NCI-H2227 treated with DMSO at 0.1 percent for 48 hours (cell line): ENCODE results near the gene ADSS1.

ENCODE experiments used
- DNase-seq: peaks from one replicate; lab custom pipeline; 2025; lab: John Stamatoyannopoulos, UW

Gene ADSS1

DNA sequence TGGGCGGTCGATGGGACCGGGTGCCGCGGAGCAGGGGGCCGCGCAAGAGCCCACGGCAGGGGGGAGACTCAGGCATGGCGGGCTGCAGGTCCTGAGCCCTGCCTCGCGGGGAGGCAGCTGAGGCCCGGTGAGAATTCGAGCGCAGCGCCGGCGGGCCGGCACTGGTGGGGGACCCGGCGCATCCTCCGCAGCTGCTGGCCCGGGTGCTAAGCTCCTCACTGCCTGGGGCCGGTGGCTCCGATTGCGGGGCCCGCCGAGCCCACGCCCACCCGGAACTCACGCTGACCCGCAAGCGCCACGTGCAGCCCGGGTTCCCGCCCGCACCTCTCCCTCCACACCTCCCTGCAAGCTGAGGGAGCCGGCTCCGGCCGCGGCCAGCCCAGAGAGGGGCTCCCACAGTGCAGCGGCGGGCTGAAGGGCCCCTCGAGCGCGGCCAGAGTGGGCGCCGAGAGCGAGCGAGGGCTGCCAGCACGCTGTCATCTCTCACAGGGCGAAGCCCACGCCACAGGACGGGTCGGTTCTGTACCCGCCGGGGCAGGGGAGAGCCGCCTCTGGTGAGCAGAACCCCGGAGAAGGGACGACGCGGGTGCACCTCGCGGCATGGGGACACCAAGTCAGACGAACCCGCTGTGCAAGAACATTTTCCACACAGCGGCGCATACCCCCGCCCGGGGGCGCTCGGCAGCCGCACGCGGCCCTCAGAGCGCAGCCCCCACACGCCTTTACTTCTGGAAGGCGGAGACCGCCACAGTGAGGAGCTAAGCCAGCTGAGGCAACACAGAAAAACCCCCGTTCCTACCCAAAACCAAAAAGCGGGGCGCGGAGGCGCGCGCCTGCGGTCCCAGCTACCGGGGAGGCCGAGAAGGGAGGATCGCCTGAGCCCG lies 27.8 kb downstream of the ADSS1 start:
- DNase-seq = no peak

DNA sequence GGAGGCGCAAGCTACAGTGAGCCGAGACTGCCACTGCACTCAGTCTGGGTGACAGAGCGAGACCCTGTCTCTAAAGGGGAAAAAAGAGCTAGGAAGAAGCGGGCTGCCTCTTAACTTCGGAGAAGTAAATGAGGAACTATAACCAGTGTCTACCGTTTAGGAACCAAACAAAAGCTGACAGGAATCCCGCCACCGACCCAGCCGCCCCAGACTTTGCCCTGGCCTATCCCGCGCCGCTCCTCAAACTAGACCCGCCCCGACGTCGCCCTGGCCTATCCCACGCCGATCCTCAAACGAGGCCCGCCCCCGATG lies 28.4 kb downstream of the ADSS1 start:
- DNase-seq = no peak

DNA sequence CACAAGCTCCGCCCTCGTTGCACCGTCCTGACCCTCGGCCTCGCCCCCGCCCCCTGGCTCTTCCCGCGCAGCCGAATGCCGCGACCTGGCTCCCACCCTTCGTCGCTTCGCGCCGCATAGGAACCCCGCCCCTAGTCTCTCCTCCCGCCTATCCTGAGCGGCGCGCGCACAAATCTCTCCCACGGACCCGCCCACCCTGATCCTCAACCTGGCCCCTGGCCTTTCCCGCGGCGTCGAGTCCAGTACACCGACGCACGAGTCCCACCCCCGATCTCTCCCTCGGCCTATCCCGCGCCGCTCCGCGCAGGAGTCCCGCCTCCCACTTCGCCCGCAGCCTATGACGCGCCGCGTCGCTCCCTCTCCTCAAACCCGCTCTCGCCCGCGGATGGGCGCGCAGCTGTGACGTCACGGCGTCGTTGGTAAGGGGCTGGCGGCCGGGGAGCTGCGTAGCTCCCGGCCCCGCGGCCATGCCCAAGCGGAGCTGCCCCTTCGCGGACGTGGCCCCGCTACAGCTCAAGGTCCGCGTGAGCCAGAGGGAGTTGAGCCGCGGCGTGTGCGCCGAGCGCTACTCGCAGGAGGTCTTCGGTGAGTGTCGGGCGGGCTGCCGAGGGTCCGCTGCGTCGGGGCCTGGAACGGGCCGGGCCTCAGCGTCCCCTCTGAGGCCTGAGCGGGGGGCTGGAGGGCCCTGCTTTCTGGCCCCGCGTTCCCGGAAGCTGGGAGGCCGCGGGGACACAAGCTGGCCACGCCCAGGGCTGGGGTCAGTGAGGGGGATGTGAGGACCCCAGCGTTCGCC lies 28.9 kb downstream of the ADSS1 start, which contains the start of gene SIVA1:
Gene SIVA1, plus strand, starts transcription at position 413 of the 793 bp plus-strand sequence. Its CDS starts 55 bp downstream, at position 468.
- DNase-seq = peak; percentile 100

DNA sequence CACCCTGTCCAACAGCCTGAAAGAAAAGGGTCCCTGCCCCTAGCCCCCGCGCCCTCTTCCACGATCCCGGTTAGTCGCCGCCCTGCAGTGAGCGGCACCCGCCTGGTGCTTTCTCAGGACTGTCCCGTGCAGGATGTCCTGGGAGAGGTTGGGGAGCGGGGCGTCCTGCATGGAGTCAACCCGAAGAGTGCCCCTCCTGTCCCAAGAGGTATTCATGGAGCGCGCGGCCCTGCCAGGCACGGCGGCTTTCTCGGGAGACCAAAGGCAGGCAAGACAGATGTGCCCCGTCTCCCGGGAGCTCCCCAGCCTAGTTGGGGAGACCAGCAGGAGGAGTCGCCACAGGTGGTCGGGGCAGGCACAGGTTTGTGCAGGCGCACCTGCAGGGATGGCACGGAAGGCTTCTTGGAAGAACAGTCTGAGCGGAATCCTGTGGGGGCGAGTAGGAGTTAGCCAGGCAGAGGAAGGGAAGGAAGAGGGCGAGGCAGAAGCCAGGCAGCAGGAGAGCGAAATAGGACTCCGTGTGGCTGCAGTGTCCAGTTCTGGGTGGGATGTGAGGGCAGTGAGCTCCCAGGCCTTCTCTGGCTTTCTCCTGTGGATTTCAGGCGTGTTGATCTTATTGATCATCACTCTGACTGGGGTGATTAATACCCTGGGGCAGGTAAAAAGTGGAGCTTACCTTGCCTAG lies 29.6 kb downstream of the ADSS1 start:
- no peak for DNase-seq

DNA sequence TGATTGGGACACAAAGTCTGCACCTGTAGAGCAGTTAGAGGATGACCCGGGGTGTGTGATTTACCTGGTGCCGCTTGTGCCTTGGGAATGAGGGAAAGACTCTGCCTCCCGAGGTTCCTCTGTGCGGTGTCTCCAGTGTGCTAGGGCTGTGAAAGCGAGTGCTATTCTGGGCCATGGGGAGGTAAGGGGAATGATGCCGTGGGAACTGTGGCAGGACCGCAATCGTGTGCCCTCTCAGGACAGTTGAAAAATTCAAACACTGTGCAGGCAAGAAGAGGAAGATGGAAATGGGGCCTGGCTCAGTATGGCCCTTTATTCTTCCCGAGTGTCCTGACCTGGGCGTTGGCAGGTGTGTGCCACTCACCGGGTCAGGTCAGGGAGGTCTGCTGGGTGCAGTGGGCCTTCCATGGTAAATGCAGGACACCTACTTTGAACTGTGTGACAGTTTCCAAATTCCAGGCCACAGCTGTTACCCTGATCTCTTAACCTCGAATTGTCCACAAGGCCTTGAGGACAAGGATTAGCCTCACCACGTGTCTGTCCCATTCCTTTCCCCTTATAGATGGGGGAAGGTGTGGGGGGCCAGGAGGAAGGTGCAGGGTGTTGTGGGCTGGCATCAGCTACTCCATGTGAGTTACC lies 30.3 kb downstream of the ADSS1 start:
- DNase-seq = no peak

DNA sequence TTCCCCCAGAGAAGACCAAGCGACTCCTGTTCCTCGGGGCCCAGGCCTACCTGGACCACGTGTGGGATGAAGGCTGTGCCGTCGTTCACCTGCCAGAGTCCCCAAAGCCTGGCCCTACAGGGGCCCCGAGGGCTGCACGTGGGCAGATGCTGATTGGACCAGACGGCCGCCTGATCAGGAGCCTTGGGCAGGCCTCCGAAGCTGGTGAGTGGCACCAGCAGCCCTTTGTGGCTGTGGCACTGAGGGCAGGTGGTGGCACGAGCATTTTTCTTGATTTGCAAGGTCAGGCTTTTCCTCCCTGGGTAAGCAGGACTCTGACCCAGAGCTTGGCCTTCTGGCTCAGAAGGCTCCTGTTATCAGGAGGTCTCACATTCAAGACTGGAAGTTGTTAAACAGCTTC lies 31.6 kb downstream of the ADSS1 start:
- DNase-seq = no peak

DNA sequence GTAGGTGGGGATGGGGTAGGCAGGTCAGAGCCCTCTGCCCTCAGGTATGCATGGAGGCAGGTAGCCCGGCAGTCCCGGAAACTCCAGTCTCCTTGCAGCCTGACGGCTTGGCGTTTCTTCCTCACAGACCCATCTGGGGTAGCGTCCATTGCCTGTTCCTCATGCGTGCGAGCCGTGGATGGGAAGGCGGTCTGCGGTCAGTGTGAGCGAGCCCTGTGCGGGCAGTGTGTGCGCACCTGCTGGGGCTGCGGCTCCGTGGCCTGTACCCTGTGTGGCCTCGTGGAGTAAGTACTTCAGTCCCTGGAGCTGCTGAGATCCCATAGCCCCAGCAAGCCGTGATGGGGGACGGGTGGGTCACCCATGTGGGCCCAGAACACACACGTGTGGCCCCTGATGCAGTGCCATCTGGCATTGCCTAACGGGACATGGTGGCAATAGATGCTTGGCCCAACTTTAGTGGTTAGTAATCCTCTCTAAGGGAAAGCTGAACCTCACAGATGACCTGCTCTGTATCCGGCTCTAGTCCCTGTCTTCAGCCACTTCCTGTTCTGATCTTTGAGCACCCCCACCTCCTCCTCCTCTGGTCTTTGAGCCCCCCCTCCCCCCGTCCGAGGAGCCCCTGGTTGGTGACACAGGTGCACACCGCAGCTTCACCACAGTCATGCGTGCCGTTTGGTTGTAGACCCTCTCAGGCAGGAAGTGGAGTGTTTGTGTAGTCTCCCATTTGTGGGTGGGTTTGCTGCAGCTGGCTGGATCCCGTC lies 32.6 kb downstream of the ADSS1 start:
- DNase-seq = no peak

DNA sequence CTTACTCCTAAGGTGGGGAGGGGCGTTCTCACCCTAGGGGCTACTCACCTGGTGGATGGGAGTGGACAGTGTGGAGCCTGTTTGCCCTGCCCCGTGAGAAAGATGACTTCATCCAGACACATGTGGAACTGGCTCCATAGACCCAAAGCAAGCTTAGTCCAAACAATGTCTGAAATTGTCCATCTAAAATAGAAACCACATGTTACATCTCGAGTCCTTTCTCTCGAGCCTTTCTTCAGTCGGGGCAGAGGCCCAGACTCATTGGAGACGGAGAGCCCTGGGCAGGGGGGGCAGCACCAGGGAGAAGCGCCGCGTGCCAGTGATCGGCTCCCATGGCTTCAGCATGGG lies 33.2 kb downstream of the ADSS1 start:
- DNase-seq = no peak

DNA sequence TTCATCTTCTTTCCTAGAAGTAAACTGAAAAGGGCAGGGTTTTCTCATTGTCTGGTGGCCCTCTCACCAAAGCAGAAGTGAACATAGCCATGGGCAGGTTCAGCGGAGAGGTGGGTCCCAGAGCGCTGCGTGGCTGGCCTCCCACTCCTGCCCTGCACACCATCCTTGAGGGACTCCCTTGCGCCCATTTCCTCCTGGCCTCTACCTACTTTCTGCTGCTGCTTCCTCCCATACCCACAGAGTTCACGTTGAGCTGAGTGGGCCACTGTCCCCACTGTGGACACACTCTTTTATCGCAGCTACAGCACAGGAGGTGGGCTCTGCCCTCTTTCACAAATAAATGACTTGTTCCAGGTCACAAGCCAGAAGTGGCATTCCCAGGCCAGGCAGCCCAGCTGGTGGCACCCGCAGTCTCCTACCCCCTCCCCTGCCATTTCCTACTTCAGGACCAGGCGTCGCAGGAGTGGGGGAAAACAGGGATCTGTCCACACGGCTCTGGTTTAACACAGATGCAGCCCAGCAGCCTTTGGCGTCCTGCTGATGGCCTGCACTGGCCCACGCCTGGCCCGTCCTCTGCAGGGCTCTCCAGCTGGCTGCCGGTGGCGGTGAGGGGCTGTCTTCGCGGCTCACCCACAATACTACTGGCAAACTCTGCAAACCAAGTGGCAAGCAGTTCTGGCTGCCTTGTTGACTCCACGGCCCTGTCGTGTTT lies 33.8 kb downstream of the ADSS1 start:
- DNase-seq = no peak

DNA sequence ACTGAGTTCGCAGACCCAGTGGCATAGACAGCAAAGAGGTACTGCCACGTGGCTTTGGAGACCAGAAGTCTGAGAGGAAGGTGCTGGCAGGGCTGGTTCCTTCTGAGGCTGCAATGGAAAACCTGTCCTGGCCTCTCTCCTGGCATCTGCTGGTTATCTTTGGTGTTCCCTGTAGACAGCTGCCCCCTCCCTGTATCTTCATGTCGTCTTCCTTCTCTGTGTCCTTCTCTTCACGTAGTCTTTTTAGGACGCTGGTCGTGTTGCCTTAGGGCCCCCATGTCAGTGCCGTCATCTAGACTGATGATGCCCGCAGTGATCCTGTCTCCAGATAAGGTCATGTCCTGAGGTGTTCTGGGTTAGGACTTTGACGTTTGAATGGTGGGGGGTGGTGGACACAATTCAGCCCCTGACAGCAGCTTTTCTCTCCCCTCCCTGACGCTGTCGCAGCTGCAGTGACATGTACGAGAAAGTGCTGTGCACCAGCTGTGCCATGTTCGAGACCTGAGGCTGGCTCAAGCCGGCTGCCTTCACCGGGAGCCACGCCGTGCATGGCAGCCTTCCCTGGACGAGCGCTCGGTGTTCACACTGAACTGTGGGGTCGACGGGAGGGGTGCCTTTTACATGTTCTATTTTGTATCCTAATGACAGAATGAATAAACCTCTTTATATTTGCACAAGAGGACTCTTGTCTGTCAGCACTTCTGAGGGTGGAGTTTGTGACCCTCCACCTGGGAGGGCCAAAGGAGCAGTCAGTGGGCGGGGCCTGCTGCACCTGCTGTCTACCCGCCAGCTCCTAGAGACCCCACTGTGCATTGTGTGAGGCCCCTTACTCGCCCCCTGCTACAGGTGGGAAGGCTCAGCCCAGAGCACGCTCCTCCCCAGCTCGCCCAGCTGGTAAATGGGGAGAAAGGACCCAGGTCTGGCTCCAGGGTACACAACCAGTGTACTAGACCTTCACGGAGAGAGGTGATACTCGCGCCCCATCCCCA lies 35.2 kb downstream of the ADSS1 start:
- DNase-seq = no peak

DNA sequence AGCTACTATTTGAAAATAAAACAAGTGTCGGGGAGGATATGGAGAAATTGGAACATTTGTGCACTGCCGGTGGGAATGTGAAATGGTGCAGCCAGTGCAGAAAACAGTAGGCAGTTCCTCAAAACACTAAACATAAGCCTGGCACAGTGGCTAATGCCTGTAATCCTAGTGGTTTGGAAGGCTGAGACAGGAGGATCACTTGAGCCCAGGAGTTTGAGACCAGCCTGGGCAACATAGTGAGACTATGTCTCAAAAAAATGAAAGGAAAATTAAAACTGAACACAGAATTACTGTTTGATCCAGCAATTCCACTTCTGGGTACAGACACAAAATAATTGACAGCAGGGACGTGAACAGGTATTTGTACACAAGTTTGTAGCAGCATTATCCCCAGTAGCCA lies 41.5 kb downstream of the ADSS1 start:
- no peak for DNase-seq

DNA sequence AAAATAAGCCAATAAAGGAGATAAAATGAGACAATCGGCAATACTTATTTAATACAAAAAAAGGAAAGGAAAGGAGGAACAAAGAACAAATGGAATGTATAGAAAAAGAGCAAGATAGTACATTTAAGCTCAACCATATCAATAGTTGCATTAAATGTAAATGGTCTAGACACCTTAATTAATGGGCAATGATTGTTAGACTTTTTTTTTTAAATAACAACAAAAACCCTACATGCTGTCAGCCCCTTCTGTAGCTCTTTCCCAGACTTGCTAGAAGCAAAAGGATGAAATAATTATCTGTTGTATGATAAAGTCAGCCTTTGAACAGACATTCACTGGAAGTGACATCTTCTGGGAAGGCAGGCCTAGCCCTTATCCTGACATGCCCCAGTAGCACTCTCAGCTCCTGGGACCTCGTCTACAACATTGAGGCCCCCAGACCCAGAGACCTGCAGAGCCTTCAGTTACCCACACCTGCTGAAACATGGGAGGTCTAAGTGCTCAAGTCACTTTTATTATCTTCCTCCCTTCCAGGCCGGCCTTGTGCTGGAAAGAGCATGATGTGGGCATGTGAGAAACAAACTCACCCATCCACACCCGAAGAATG lies 42.3 kb downstream of the ADSS1 start:
- no peak for DNase-seq

DNA sequence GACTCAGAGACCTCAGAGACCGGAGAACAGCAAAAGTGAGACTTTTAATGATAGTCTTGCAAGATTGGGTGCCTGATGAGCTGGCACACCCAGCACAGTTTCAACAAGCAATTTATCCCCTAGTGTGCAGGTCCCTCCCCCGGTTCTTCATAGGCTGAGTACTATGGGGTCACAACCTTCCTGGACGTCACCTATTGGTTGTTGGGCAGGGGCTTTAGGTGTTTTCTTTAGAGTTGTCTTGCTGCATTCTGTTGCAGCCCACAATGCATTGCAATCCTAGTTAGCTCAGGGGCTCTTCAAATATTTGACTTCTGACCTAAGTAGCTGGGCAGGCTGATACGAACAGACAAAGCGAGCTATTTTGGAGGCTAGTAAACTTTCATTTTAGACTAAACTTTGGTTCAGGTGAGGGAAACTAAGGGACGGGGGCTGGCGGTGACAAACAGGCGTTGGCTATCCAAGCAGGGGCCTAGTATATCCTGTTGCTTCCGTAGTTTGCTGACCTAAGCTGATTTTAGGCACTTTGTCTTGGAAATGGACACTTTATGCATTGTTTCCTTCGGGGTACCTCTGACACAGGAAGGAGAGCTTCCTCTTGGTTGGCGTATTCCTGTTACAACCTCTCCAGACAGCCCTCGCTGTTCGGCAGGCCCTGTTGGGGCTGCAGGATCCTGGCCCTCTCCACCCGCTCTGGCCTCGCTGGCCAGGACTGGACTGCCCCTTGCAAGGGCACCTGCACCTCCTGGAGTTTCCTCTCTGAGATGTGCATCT lies 43.0 kb downstream of the ADSS1 start:
- DNase-seq = no peak

DNA sequence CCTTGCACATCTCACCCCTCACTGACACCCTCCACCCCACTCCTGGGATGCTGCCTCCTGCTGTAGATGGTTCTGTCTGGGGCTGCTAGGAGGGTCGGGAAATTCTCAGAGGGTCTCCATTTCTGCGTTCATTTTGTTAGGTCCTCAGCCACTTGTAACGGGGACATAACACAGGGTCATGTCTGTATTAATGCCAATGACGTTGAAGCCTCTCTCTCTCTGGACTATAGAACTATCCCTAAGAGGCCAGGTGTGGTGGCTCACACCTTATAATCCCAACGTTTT lies 43.5 kb downstream of the ADSS1 start:
- DNase-seq = no peak

DNA sequence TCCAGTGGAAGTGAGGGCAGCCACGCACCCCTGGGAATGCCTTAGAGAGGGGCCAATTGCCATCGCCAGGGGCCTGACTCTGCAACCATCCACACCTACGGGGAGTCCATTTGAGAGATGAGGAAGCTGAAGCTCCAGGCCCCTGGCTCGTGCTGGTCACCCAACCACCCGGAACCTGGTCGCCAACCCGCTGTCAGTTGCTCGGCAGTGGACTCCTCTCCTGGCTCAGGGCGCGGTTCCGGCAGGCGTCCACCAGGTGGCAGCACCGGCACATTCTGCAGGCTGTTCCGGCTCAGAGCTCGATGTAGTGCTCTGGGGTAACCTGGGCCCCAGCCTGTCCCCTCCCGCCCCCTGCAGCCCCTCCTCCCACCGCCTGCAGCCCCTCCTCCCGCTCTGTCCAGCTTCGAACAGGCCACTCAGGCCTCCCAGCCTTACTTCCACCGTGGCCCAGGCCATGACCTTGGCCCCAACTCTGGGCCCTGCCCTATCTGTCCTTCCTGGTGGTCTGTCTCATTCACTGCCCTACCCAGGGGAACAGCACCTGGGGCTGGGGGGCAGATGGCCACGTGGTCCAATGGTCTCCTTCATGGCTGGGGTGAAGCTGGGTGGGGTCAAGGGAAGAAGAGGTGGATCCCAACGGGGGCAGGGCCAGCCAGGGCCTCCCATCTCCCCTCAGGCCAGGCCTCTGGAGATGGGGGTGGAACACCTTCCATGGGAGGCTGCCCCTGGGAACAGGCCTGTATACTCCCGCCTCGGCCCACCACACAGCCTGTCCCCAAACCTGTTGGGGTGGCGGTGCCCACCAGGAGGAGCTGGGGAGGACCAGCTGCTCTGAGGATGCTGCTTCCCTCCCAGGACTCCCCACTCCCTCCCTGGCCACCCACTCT lies 44.7 kb downstream of the ADSS1 start:
- DNase-seq = peak; percentile 71

DNA sequence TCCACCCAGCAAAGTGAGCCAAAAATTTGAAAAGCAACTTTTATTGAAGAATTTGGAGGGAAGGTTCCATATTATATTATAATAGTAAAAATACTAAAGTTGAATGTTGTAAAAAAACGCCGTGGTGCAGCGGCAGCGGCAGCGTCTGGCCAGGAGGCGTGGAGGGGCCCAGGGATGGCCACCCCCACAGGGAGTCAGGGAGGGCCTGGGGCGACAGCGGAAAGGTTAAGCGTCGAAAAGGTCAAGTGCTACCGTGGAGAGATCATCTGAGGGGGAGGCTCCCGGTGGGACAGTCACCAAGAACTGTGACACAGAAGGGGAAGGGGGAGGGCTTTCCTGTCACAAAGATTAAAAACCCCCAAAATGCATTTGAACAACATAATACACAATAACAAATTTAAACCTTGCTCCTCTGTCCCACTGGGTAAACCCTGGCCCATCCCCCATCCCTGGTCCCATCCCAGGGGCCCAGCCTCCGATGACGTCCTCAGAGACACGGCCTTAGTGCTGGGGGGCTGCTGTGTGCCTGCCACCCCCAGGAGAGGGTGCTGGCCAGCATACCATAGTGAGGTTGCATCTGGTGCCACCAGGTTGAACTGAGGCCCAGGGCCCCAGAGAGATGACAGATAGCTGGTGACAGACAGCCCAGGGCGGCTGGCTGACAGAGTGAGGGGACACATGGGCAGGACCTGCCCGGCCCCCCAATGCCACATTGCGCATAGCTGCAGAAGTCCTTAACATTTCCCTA lies 45.5 kb downstream of the ADSS1 start:
- no peak for DNase-seq

DNA sequence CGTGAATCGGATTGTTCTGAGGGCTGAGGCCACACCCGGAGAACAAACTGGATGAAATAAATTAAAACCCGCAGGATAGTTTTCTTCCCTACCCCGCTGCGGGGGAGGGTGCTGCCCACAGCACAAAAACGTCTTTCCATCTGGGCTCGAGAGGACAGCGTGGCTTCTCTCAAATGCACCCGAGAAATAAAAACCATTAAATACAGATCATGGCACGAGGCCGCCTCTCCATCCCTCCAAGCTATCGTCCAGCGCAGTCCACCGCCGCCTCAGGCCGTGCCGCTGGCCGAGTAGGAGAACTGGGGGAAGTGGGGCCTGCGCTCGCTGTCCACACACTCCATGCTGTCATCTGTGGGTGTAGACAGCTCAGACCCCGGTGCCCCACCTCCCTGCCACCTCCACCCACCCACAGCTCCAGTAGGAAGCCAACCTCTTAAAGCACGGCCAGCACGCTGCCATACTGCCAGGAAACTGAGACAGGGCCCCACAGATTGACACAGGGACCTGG lies 46.1 kb downstream of the ADSS1 start:
- no peak for DNase-seq
